Peyer's patch (tissue), 4 donors: ENCODE results near the gene CHID1. TPM values are rescaled to one million over a fixed set of nuclear protein-coding genes. Genes with fewer than 3 reads are reported as not detected.
A peak's percentile ranks its signal among the peaks of the same experiment; 100 is the strongest.

Experiments used
- DNase-seq, 3 donors: peaks; one replicate each; pipeline ENCODE4 v3.0.0-alpha.2; 2017 to 2019
- H3K27ac ChIP-seq, 4 donors: fragments of 200-600 bp; sonication (generic); one replicate each; pipeline ENCODE4 v1.5.1; 2016 to 2019
- H3K27me3 ChIP-seq, 2 donors: fragments of 200-600 bp; sonication (generic); one replicate each; pipeline ENCODE4 v1.5.1; 2019
- H3K36me3 ChIP-seq, 3 donors: fragments of 200-600 bp; sonication (generic); one replicate each; pipeline ENCODE4 v1.5.1; 2016 to 2019
- H3K4me1 ChIP-seq, 4 donors: fragments of 200-600 bp; sonication (generic); one replicate each; pipeline ENCODE4 v1.5.1; 2016 to 2019
- H3K4me3 ChIP-seq, 4 donors: fragments of 200-600 bp; sonication (generic); 1 replicate in 3 of 4; 2 replicates in 1 of 4; pipeline ENCODE4 v1.5.1; 2016 to 2019; ENCODE audit warnings: mild to moderate bottlenecking in 1 of 4
- H3K9me3 ChIP-seq, 4 donors: fragments of 200-600 bp; sonication (generic); one replicate each; pipeline ENCODE4 v1.5.1; 2016 to 2019; ENCODE audit warnings: mild to moderate bottlenecking in 1 of 4
- CTCF ChIP-seq, 6 experiments: fragments of 450-650 bp in 4 of 6; fragments of 200-600 bp in 2 of 6; sonication (generic) in 1 of 6; IDR thresholded peaks; one replicate each; pipeline ENCODE4 v1.5.1; 2017 to 2019; ENCODE audit warnings: antibody characterized with exemption in 6 of 6, mild to moderate bottlenecking in 3 of 6, moderate library complexity in 1 of 6
- POLR2A ChIP-seq, 2 donors: fragments of 450-650 bp; IDR thresholded peaks; one replicate each; pipeline ENCODE4 v1.5.1; 2017; ENCODE audit warnings: antibody characterized with exemption in 2 of 2, mild to moderate bottlenecking in 2 of 2, moderate library complexity in 2 of 2
- total RNA-seq, 4 donors: library from RNA; depleted of rRNA; stranded (reverse); fragments of >200 nt; gene quantifications; one replicate each; pipeline ENCODE4 v1.1.0, GENCODE V29; 2016

The CHID1 gene
- total RNA-seq, 4 donors from 2014 or later: 50.6 to 72.6 (median 57.2) TPM

DNA sequence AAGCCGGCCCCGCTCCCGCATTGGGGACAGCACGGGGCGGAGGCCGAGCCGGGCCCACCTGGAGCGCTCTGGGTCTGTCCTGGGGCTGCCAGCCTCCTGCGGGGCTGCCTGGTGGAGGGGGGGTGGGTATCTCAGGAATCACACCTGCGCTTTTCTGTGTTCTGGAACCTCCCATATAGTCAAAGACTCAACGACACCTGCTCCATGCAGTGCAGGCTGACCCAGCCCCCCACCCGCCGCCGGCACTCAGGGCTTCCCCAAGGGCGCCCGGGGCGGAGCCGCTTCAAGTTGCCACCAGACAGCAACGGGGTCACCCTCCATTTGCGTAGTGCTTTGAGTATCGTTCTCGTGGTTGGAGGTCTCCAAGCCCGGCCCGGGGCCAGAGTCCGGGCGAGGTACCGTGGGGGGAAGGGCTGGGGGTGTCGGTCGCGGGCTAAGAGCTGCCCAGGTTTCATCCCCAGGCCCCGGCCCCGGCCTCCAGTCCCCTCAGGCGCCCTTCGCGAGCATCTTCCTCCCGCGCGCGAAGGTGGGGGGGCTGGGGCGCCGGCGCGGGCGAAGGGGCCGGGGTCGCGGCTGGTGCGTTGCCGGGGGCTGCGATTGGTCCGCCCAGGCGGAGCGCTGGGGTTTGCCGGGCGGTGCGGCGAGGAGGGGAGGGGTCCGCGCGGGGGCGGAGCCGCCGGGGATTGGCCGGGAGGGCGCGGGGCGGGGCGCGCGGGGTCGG lies 61.3 kb downstream of the CHID1 start:
- TF ChIP-seq POLR2A (IDR thresholded peaks at IDR 0.05) (no peak), CTCF (IDR thresholded peaks at IDR 0.05) (no peak)
- no peak for DNase-seq
- Histone ChIP-seq H3K9me3 (no peaks in the 10 kb centered on the region), H3K4me3 (peak overlapping the region; percentile 30 to 57 (median 50)), H3K27me3 (peaks cover 0 to 10% of the 10 kb centered on the region in 2 donors), H3K36me3 (no peaks in the 10 kb centered on the region), H3K27ac (peak overlapping the region in 1 of 4 donors; percentile 38), H3K4me1 (peaks cover 0 to 51% (median 21%) of the 10 kb centered on the region in 4 donors)

- H3K27me3 ChIP-seq: peaks cover 0 to 10% of the 10 kb centered on the region in 2 donors
- no peak for TF ChIP-seq POLR2A (IDR thresholded peaks at IDR 0.05)
- peak; percentile 82 to 92 (median 88) for TF ChIP-seq CTCF (IDR thresholded peaks at IDR 0.05)
- DNase-seq: peak; percentile 54 to 78 (median 75)
- H3K4me1 ChIP-seq: peaks cover 6 to 60% (median 24%) of the 10 kb centered on the region in 4 donors
- no peaks in the 10 kb centered on the region for H3K9me3 ChIP-seq
- H3K27ac ChIP-seq: peak overlapping the region in 1 of 4 donors; percentile 38
- peak overlapping the region in 1 of 4 donors; percentile 57 for H3K4me3 ChIP-seq
- no peaks in the 10 kb centered on the region for H3K36me3 ChIP-seq
Measured at GRCh38 chr11:848380-848931, 62.2 kb downstream of the CHID1 start.

DNA sequence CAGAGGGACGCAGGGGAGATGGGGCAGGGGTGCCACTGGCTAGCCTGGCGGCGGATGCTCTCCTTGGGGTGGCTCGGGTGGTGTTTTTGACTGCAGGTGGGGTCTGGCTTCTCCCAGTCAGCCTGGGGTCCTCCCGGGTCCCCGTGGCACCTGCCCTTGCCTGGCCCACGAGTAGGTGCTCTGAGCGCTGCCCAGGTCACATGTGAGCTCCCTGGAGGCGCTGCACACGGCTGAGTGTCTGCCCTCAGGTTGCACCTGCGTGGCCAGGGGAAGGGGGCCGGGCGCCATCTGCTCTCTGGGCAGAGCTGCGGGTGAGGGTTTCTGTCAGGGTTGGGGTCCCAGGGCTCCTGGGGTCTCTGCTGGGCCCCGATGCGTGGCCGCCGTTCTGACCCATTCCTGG lies 62.7 kb downstream of the CHID1 start:
- H3K4me1 ChIP-seq: peaks cover 10 to 65% (median 27%) of the 10 kb centered on the region in 4 donors

DNA sequence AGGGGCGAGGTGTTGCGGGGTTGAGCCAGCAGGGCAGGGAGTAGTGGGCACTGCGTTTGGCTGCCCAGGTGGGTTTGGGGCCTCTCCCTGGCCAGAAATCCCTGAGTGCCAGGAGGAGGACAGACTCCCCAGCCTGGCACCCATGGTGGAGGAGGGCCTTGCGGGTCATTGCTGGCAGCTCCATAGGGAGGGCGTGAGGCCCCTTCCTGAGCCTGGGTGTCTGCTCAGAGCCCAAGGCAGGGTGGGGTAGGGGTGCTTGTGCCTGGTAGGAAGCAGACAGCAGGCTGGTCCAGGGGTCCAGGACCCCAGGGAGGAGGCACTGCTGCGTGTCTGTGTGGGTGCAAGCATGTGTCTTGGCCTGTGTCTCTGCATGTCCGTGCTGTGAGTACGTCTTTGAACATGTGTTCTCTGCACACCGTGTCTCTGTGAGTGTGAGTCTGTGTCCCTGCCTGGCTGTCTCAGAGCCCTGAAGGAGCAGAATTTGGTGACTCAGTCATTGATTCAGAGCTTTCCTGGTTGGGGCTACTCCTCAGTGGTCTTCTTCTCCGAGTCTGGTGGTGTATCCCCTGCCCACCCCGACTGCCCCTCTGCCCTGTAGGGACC lies 64.0 kb downstream of the CHID1 start:
- no peak for DNase-seq
- Histone ChIP-seq H3K9me3 (no peaks in the 10 kb centered on the region), H3K27me3 (peaks cover 0 to 10% of the 10 kb centered on the region in 2 donors), H3K4me1 (peaks cover 10 to 68% (median 28%) of the 10 kb centered on the region in 4 donors), H3K36me3 (no peaks in the 10 kb centered on the region), H3K4me3 (no peak overlapping the region), H3K27ac (no peak overlapping the region)
- TF ChIP-seq CTCF (IDR thresholded peaks at IDR 0.05) (no peak), POLR2A (IDR thresholded peaks at IDR 0.05) (no peak)

More for the DNA sequence above, 62.7 kb downstream of the CHID1 start:
- peaks cover 0 to 10% of the 10 kb centered on the region in 2 donors for H3K27me3 ChIP-seq
- H3K27ac ChIP-seq: no peak overlapping the region
- TF ChIP-seq CTCF (IDR thresholded peaks at IDR 0.05): no peak
- TF ChIP-seq POLR2A (IDR thresholded peaks at IDR 0.05): no peak
- H3K9me3 ChIP-seq: no peaks in the 10 kb centered on the region
- no peaks in the 10 kb centered on the region for H3K36me3 ChIP-seq
- DNase-seq: no peak
- H3K4me3 ChIP-seq: no peak overlapping the region

DNA sequence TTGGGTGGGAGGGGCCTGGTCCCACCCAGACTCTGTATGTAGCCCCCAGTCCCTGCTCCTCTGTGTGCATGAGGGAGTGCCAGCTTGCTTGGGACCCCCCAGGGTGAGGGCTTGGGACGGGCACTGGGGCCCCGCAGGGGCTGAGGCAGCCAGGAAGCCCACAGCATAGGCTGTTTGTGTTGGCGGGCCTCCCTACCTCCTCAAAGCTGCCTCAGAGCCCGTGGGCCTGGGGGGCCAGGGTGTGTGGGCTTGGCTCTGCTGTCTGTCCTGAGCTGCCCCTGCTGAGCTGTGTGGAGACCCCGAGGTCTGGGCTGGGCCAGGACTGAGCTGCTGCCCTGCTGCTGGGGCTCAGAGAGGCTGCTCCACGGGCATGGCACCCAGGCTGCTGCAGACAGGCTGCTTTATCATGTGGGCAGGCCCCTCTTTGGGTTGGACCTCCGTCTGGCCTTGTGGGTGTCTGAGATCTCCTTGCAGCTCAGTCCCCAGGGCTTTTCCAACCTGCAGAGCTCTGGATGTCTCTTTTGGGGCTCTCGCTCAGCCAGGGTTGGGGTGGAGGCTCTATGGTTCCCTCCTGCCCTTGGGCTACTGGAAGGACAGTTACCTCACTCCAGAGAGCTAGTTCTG lies 64.6 kb downstream of the CHID1 start:
- no peak overlapping the region for H3K4me3 ChIP-seq
- H3K36me3 ChIP-seq: no peaks in the 10 kb centered on the region
- no peaks in the 10 kb centered on the region for H3K9me3 ChIP-seq
- H3K4me1 ChIP-seq: peaks cover 10 to 70% (median 34%) of the 10 kb centered on the region in 4 donors
- peak overlapping the region in 2 of 4 donors; percentile 89 to 96 for H3K27ac ChIP-seq
- no peak for DNase-seq
- peaks cover 0 to 10% of the 10 kb centered on the region in 2 donors for H3K27me3 ChIP-seq
- no peak for TF ChIP-seq CTCF (IDR thresholded peaks at IDR 0.05)
- TF ChIP-seq POLR2A (IDR thresholded peaks at IDR 0.05): no peak
